OCI-LY7 (cell line): ENCODE results near the gene PDZRN4. TPM values are rescaled to one million over a fixed set of nuclear protein-coding genes. Genes with fewer than 3 reads are reported as not detected.

Experiments used
- BruUV-seq: library from RNA; stranded (reverse); fragments of 400-500 nt; replicated peaks from 2 replicates; lab custom pipeline; 2021; lab: Mats Ljungman, UMichigan
- CTCF ChIA-PET: fragments of 300-600 bp; sonication (Branson Sonifier 250); formaldehyde crosslinking; loops from one replicate; lab custom pipeline; 2022; ENCODE audit warnings: antibody characterized with exemption; ENCODE audit not compliant: unreplicated experiment; lab: Charles Lee
- POLR2A ChIA-PET: fragments of 300-600 bp; sonication (Branson Sonifier 250); formaldehyde crosslinking; loops from one replicate; lab custom pipeline; 2022; ENCODE audit warnings: antibody characterized with exemption; lab: Charles Lee
- DNase-seq: peaks from one replicate; pipeline ENCODE4 v3.0.0-alpha.2; 2015; ENCODE audit warnings: low spot score
- H2AFZ ChIP-seq: fragments of 200-600 bp; sonication (generic), shearing (Covaris generic); 2 replicates; pipeline ENCODE4 v1.6.1; 2014; ENCODE audit warnings: mild to moderate bottlenecking, antibody characterized with exemption, low read length, moderate library complexity
- H3K27ac ChIP-seq: fragments of 200-600 bp; sonication (generic); 2 replicates; pipeline ENCODE4 v1.5.1; 2014; ENCODE audit warnings: mixed run types, low read depth, mild to moderate bottlenecking, moderate library complexity, low read length, inconsistent platforms; ENCODE audit not compliant: poor library complexity, severe bottlenecking
- H3K36me3 ChIP-seq: fragments of 200-600 bp; sonication (generic); 2 replicates; pipeline ENCODE4 v1.6.1; 2014; ENCODE audit warnings: mild to moderate bottlenecking, antibody characterized with exemption, low read length, moderate library complexity, mixed read lengths; ENCODE audit not compliant: insufficient read depth
- H3K4me1 ChIP-seq: fragments of 200-600 bp; sonication (generic); 2 replicates; pipeline ENCODE4 v1.5.1; 2014; ENCODE audit warnings: mild to moderate bottlenecking, low read length; ENCODE audit not compliant: insufficient read depth, poor library complexity, severe bottlenecking
- H3K4me2 ChIP-seq: fragments of 200-600 bp; sonication (generic); 2 replicates; pipeline ENCODE4 v1.6.1; 2014; ENCODE audit warnings: mild to moderate bottlenecking, low read length
- H3K4me3 ChIP-seq: fragments of 200-600 bp; sonication (generic); 2 replicates; pipeline ENCODE4 v1.5.1; 2014; ENCODE audit warnings: mild to moderate bottlenecking, low read depth, low read length; ENCODE audit not compliant: poor library complexity, severe bottlenecking
- H3K79me2 ChIP-seq: fragments of 200-600 bp; sonication (generic); 2 replicates; pipeline ENCODE4 v1.6.1; 2016; ENCODE audit warnings: low read depth, mild to moderate bottlenecking, low read length, moderate library complexity, mixed read lengths; ENCODE audit not compliant: insufficient read depth
- H3K9me2 ChIP-seq: fragments of 200-600 bp; sonication (generic); 2 replicates; pipeline ENCODE4 v1.6.1; 2016; ENCODE audit warnings: mild to moderate bottlenecking, low read length, mixed read lengths; ENCODE audit not compliant: insufficient read depth
- H3K9me3 ChIP-seq: fragments of 200-600 bp; sonication (generic); 2 replicates; pipeline ENCODE4 v1.6.1; 2014; ENCODE audit warnings: mild to moderate bottlenecking, mixed run types, low read length, mixed read lengths
- H4K20me1 ChIP-seq: fragments of 200-600 bp; sonication (generic); 2 replicates; pipeline ENCODE4 v1.6.1; 2014; ENCODE audit warnings: mild to moderate bottlenecking, antibody characterized with exemption, low read length, moderate library complexity, mixed read lengths; ENCODE audit not compliant: insufficient read depth
- CTCF ChIP-seq: fragments of 200-600 bp; sonication (generic); conservative IDR thresholded peaks from 2 replicates; pipeline ENCODE4 v1.5.1; 2014; ENCODE audit warnings: mild to moderate bottlenecking, antibody characterized with exemption, low read length, moderate library complexity, mixed read lengths
- EZH2phosphoT487 ChIP-seq: fragments of 200-600 bp; sonication (generic); IDR thresholded peaks from 2 replicates; pipeline ENCODE4 v1.6.1; 2018; ENCODE audit warnings: low read depth, borderline replicate concordance, mild to moderate bottlenecking, mixed run types, antibody characterized with exemption, low read length, moderate library complexity, mixed read lengths
- intact Hi-C: fragments of 100-400 bp; cut with micrococcal nuclease; formaldehyde crosslinking; loops from one replicate; pipeline ENCODE4 v1.10.0; 2022; ENCODE audit not compliant: unreplicated experiment
- total RNA-seq, 2 experiments: library from RNA; depleted of rRNA in 1 of 2; stranded (reverse); fragments of >200 nt in 1 of 2; shearing (Covaris generic) in 1 of 2; gene quantifications; 2 replicates each; pipeline ENCODE4 v1.2.3, GENCODE V29; 2014 to 2022

Gene PDZRN4
- total RNA-seq, 2 experiments from 2014 or later = 6.8 to 16.8 TPM

- BruUV-seq = no TSS peak
- ChIA-PET POLR2A (interaction anchor here (0.7 kb wide), 1 partner anchor 402 kb away, joined by 3 read pairs; no protein-coding TSS in a partner anchor), CTCF (no interaction called here)
- Histone ChIP-seq H3K36me3 (no peaks in the 10 kb centered on the region), H3K4me3 (no peak overlapping the region), H3K4me1 (no peaks in the 10 kb centered on the region), H4K20me1 (no peaks in the 10 kb centered on the region), H2AFZ (no peak overlapping the region), H3K9me2 (no peaks in the 10 kb centered on the region; the same call in 1 of the 2 replicates), H3K9me3 (no peaks in the 10 kb centered on the region), H3K4me2 (no peak overlapping the region), H3K27ac (no peak overlapping the region), H3K79me2 (no peaks in the 10 kb centered on the region)
- DNase-seq = no peak
- intact Hi-C loops = no loop called here
- TF ChIP-seq EZH2phosphoT487 (no peak), CTCF (no peak)
These were observed 156.8 kb downstream of the PDZRN4 start for GRCh38 chr12:41344776-41345470.

GRCh38 chr12:41348198-41348597 is 160.1 kb downstream of the PDZRN4 start:
- H3K79me2 ChIP-seq = no peaks in the 10 kb centered on the region
- no peaks in the 10 kb centered on the region for H3K36me3 ChIP-seq
- H3K4me2 ChIP-seq = no peak overlapping the region
- ChIA-PET CTCF (no interaction called here), POLR2A (no interaction called here)
- H2AFZ ChIP-seq = no peak overlapping the region
- H4K20me1 ChIP-seq = no peaks in the 10 kb centered on the region
- no peaks in the 10 kb centered on the region; the same call in 1 of the 2 replicates for H3K9me2 ChIP-seq
- 0 out of 2 replicates have a peak, but pooled peaks cover 6% of the 10 kb centered on the region for H3K9me3 ChIP-seq
- intact Hi-C loops = no loop called here
- no peak overlapping the region for H3K4me3 ChIP-seq
- no TSS peak for BruUV-seq
- TF ChIP-seq CTCF (no peak), EZH2phosphoT487 (no peak)
- DNase-seq = no peak
- no peak overlapping the region for H3K27ac ChIP-seq
- H3K4me1 ChIP-seq = no peaks in the 10 kb centered on the region

- DNase-seq = no peak
- Histone ChIP-seq H3K79me2 (no peaks in the 10 kb centered on the region), H4K20me1 (no peaks in the 10 kb centered on the region), H2AFZ (no peak overlapping the region), H3K9me3 (0 out of 2 replicates have a peak, but pooled peaks cover under 1% of the 10 kb centered on the region), H3K4me2 (no peak overlapping the region), H3K4me1 (no peaks in the 10 kb centered on the region), H3K4me3 (no peak overlapping the region), H3K27ac (no peak overlapping the region), H3K36me3 (no peaks in the 10 kb centered on the region), H3K9me2 (no peaks in the 10 kb centered on the region)
- POLR2A ChIA-PET = no interaction called here
- no TSS peak for BruUV-seq
- CTCF ChIA-PET = no interaction called here
- intact Hi-C loops = no loop called here
- TF ChIP-seq CTCF (no peak), EZH2phosphoT487 (no peak)
These were observed 168.1 kb downstream of the PDZRN4 start for GRCh38 chr12:41356181-41356580.
